Urothelium cell line (cell line): ENCODE measurements around the gene ABCC2.
"Not testable (repeated sequence)": the region's sequence is repeated elsewhere in the genome, so short reads cannot be mapped to it uniquely, and the experiment has no call there.

Experiments
- DNase-seq: peaks from one replicate; pipeline ENCODE4 v3.0.0; 2011; ENCODE audit warnings: low spot score, mixed read lengths
- FAIRE-seq: peaks from 2 replicates; lab custom pipeline; 2011; peaks lifted over from hg19 to GRCh38; lab: Jason Lieb, UNC

The ABCC2 gene

DNA sequence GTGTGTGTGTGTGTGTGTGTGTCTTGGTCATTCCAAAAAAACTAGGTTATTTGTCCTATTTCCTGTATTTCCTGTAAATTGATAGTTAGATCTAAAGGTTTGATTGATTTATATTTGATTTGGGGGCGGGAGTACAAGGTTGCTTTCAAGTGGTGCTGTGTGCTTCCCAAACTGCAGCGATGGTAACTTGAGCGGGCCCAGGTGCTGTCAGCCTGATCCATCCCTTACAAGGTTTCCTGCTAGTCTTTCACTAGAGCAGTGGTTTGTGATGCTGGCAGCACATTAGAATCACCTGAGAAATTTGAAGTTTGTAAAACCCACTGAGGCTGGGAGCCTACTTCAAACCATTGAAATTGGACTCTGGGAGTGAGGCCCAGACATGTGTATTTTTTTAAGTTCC lies 23.7 kb downstream of the ABCC2 start:
- DNase-seq (no peak), FAIRE-seq (no peak)

DNA sequence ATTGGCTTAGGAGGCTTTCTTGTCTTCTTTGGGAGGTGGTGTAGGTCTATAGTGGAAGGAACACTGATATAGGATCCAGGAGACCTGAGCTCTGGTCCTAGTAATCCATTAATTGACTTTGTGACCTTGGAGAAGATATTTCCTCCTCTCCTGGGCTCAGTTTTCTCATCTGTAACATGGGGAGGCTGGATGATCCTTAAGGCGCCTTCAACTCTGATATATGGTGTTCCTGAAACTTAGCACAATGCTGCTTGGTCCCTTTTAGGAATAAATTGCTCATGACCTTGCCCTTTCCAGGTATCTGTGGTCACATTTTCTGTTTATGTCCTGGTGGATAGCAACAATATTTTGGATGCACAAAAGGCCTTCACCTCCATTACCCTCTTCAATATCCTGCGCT lies 25.3 kb downstream of the ABCC2 start:
- DNase-seq = no peak
- no peak for FAIRE-seq

DNA sequence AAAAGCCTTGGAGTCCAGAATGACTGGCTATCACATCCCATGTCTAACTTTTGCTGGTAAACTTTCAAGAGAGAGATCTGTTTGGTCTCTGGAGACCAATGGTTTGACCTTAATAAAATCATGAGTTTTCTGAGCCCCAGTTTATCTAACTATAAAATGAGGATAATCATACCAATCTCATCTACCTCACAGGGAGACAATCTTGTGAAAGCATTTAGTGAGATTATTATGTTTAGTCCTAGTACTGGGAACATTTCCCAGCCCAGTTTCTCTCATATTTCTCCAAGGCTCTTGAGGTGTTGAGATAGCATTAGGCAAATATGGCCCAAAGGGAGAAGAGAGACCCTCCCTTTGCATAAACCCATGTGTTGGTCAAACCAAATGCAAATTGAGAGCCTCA lies 25.8 kb downstream of the ABCC2 start:
- no peak for DNase-seq
- FAIRE-seq = no peak

DNA sequence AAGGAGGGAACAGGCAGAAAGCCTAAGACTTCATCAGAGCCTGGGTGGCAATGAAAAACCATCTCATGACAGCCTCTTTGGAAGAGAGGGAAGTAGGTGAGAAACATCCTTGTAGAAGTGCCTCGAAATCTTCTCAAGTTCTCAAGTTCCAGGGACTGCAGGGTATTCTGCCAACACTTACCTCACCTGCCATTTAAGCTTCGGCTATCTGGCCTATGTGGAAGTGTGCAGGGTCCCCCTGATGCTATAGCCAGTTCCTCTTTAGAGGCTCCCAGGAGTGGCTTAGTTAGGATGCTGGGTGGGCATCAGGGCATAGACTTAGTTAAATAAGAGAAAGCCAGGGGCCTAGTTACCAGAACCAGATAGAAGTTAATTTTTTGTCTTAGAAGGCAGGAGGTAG lies 27.0 kb downstream of the ABCC2 start:
- no peak for FAIRE-seq
- no peak for DNase-seq

DNA sequence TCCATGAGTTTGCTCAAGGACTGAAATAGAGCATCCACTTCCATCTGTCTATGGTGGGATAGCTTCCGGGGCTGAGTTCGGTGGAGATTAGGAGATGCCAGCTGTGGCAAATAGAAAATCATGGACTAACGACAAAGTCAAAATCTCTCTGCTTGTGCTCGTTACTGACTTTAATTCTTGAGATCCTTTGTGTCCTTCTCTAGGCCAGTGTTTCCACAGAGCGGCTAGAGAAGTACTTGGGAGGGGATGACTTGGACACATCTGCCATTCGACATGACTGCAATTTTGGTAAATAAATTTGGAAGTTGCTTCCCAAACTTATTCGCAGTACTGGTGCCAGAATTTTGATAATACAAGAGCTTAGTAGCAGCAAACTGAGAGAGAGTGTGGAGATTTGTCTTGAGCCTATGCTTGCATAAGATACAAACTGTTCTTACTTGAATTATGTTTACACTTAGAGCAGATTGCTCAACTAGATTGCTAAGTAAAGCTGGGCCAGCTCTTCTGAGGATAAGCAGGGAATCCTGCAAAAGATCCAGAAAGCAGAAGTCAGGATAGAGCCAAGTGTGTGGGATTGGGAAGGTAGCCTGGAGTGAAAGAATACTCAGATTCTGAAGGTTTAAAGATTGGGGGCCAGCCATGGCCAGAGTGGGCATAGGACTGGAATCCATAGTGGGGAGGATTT lies 27.6 kb downstream of the ABCC2 start:
- FAIRE-seq (no peak), DNase-seq (no peak)

DNA sequence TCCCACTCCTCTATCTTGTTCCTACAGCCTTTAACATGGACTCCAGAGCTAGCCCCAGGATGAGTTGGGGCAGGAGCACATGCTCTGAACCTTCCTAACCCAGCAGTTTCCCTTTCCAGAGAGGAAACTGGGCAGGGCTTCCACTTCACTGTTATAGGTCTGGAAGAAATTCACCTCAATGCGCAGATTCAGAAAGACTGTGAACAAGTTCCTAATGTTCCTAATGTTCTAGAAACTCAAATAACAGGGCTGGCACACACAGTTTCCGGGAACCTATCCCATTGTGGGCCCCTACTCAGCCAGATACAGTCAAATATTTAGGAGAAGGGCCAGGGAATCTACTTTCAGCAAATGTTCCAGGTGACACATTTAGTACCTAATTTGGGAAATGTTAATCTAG lies 29.7 kb downstream of the ABCC2 start:
- FAIRE-seq = no peak

DNA sequence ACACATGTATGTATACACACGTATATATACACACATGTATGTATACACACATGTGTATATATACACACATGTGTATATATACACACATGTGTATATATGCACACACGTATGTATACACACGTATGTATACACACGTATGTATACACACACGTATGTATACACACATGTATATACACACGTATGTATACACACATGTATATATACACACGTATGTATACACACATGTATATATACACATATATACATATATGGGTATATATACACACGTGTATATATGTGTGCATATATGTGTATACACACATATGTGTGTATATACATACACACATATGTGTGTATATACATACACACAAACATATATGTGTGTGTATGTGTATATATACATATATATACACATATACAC lies 31.7 kb downstream of the ABCC2 start:
- FAIRE-seq (peak; percentile 48), DNase-seq (no peak)

More for the DNA sequence above, 29.7 kb downstream of the ABCC2 start:
- DNase-seq = no peak

DNA sequence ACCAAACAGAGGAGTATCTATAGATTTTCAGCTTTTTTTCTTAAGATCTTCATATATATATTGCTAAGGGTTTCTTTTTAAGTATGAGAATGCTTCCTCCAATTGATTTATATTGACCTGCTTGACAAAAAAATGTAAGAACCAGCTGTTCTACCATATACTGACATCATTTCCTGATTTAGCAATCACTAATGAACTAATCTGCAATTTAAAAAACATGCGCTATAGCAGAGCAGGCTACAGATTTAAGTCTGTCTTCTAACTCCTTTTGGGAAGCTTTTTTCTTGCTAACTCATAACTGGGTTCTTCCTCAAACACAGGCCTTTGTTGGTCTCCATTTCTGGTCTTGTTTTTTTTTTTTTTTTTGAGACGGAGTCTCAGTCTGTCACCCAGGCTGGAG lies 33.2 kb downstream of the ABCC2 start:
- no peak for FAIRE-seq
- DNase-seq = no peak

DNA sequence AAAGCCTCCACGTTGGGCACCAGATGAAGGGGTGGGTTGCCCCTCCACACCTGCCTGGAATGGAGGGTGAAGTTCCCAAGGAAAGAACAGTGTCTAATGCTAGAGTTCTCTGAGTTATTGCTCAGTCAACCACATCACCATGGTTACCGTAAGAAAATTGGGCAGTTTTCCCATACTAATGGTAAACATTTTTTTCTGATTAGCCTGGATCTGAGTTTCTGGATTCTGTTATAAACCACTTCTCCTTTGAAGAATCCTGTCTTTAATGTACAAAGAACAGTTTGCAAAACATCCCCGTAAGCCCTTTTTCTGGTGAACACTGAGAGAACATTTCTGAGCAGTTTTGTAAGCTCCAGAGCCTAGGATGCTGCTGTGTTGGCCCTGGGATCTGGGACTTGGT lies 45.5 kb downstream of the ABCC2 start:
- FAIRE-seq = no peak
- DNase-seq = no peak

DNA sequence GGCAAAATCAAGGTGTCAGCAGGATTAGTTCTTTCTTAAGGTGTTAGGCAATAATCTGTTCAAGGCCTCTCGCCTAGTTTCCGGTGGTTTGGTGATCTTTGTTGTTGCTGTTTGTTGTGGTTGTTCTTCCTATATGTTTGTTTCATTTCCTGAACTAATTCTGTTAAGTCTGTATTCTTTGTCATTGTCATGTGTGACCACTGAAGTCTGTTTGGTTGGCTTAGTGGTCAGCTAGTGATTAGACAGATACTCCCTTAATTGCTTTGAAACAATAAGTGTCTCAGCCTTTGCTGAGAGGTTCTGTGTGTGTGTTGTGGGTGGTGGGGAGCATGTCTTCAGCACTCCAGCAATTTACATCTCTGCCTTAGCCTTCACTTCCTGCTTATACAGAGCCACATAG lies 46.0 kb downstream of the ABCC2 start:
- DNase-seq = no peak
- no peak for FAIRE-seq

DNA sequence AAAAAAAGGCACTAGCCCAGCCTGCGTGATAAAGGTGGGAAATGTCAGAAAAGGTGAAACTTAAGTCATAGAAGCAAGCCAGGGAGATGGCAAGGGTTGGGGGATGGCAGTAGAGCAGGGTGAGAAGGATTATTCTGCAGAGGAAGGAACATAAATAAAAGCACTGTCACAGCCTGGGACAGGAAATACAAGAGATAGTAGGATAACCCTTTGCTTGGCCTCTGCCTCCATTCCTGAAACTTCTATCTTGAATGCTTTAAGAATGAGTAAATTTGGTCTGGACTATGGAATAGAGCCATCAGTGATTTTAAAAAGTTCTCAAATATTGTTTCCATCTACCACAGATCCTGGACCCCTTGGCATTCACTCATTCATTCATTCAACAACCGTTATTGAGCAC lies 50.0 kb downstream of the ABCC2 start:
- DNase-seq = no peak
- FAIRE-seq = no peak

DNA sequence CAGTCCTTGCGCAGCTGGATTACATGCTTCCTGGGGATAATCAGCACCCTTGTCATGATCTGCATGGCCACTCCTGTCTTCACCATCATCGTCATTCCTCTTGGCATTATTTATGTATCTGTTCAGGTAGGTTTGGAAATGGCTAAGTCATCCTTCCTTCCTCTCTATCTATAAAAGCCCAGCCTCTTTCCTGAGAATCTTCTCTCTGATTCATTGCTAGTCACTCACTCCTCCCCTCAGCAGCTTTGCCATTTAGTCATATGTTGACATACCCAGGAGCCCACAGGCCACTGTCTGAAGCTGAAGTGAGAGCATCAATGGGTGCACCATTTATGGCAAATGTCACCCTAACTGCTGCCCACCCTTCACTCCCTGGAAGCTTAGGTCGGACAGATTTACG lies 52.0 kb downstream of the ABCC2 start:
- FAIRE-seq (no peak), DNase-seq (peak; percentile 33)

DNA sequence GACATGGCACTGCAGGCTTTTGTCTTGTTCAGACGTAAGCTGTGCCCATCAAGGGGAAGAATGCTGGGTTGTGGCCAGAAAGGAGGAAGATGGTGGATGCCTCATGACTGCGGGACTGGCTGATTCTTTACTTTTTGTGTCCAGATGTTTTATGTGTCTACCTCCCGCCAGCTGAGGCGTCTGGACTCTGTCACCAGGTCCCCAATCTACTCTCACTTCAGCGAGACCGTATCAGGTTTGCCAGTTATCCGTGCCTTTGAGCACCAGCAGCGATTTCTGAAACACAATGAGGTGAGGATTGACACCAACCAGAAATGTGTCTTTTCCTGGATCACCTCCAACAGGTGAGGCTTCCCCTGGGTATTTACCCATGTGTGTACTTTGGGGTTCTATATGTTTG lies 53.5 kb downstream of the ABCC2 start:
- DNase-seq (no peak), FAIRE-seq (no peak)

DNA sequence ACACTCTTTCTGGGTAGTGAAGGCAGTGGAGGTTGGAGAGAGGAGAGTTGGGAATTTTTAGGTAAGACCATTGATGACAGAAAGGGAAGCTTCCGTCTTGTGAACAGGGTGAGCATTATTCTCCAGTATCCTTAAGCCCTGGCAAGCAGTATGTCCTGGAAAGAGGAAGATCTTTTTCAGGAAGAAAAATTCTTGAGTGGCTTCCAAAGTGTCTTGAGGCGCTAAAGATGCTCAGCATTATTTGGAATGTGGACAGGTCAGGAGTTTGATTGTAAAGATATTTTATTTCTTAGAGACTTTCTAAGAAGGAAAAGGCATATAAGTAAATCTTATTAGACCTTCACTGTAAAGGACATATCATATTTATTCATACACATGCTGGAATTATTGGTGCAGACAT lies 54.3 kb downstream of the ABCC2 start:
- FAIRE-seq = no peak

DNA sequence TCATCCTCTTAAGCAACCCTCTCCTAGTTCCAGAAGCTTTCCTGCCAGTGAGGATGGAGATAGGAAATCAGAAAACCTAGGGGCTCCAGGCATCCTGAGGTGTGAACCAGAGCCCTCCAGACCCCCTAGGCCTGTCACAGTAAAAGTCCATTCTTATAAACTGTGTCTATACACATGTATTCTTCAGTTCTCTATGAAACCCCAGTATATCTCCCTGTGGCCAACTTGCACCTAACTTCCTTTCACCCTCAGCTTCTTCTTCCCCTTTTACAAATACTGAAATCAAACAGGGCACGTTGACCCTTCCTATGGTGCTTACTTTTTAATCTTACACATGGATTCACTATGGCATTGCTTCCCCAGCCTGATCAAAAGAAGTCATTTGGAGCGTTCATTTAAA lies 58.4 kb downstream of the ABCC2 start:
- not testable (repeated sequence) for FAIRE-seq, DNase-seq

More for the DNA sequence above, 54.3 kb downstream of the ABCC2 start:
- no peak for DNase-seq

DNA sequence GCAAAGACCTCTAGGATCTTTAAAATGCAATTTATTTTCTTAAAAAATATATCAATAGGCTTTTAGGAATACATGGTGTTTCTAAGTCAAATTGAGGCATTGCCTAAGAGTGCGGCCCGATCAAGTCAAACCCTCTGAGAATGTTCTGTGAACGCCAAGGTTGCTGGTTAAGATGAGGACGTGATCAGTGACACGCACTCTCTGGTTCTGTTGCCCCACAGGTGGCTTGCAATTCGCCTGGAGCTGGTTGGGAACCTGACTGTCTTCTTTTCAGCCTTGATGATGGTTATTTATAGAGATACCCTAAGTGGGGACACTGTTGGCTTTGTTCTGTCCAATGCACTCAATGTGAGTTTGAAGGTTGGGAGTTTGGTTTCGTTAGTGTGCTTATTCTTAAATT lies 59.3 kb downstream of the ABCC2 start:
- no peak for DNase-seq
- no peak for FAIRE-seq

DNA sequence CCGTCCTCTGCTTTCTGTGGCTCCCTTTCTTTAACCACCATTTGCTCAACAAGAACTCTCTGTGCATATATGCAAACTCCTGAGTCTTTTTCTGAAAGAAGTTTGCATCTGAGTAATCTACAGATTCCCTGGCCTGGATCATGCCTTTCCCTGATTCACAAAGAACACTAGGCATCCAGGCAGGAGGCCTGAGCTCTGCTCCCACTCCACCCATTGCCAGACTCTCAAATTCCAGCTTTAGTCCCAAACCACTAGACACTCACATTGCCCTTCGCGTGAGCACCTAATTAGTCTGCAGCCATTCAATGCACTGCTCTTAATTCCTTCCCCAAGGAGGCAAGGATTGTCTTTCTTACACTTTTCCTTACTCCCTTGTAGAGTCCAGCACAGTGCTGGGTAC lies 60.9 kb downstream of the ABCC2 start:
- no peak for FAIRE-seq
- DNase-seq = no peak

DNA sequence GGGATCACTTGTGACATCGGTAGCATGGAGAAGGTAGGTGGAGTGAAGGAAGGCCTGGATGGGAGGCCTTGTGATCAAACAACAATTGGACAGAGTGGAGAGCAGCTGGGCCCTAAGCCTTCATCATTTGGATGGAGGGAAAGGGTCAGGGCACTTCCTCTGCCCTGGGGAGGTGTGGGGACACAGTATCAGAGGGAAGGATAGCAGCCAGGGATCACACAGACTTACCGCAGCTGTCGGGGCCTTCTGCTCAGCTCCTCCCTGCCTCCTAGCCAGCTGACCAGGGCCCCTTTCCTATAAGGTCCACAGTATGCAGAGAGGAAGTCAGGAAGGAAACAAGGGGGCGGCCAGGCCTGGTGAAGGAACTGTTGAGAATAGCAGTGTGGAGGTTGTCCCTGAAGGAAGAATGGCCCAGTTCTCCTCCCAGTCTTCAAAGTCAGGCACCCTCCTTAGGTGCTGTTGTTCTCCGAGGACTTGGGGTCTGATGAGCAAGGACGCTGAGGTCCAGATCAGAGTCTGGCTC lies 62.1 kb downstream of the ABCC2 start:
- FAIRE-seq = no peak

DNA sequence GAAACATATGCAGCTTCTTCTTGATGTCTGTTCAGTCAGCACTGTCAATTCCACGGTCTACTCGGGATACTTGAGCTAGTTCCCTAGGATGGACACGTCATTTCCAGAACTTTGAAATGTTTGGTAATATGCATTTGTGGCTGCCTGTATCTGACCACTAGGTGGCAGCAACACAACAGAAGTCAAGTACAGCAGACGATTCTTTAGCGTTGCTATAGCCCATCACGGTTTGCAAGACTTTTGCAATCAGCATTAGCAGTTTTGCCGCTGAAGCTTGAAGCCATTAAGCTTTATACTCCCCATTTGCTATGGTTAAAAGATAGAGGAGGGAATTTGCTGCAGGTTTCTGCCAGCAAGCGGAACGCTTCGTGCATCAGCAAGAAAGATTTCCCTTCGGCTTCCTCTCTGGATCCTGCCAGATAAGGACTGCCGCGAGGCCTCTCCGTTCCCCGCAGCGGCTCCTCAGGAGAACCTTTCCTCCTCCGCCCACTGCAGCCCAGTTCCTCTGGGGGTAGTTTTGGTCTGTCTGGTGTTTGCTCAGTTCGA lies 63.5 kb downstream of the ABCC2 start:
- peak; percentile 55 for FAIRE-seq
- peak; percentile 73 for DNase-seq

More for the DNA sequence above, 62.1 kb downstream of the ABCC2 start:
- no peak for DNase-seq

DNA sequence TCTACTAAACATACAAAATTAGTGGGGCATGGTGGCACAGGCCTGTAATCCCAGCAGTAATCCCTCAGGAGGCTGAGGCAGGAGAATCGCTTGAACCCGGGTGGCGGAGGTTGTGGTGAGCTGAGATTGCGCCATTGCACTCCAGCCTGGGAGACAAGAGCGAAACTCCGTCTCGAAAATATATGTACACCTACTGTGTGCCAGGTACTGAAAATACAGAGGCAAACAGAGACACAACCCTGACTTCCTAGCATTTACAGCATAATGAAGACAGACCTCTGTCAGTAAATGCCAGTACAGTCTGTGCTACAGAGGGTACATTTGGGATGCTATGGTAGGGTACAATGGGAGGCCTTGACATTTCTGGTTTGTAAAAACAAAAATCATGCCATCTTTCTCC lies 66.6 kb downstream of the ABCC2 start:
- no peak for DNase-seq
- FAIRE-seq = no peak

DNA sequence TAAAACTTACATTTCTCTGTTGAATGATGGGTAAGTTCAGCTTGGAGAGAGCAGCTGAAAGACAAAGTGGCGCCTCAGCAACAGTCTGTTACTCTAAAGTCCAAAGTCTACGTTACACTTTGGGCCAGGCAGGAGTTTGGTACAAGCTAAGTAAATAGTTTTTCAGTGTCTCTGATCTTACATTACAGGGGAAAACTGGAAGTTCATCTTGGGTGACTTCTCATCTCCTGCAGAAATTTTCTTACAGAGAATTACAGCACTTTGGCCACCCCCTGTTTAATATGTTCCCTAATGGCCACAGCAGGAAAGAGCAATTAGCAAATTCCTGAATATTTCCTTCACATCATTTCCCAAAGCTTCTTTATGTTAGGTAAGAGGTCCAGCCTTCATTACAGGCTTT lies 67.1 kb downstream of the ABCC2 start:
- FAIRE-seq = no peak
- DNase-seq = no peak

DNA sequence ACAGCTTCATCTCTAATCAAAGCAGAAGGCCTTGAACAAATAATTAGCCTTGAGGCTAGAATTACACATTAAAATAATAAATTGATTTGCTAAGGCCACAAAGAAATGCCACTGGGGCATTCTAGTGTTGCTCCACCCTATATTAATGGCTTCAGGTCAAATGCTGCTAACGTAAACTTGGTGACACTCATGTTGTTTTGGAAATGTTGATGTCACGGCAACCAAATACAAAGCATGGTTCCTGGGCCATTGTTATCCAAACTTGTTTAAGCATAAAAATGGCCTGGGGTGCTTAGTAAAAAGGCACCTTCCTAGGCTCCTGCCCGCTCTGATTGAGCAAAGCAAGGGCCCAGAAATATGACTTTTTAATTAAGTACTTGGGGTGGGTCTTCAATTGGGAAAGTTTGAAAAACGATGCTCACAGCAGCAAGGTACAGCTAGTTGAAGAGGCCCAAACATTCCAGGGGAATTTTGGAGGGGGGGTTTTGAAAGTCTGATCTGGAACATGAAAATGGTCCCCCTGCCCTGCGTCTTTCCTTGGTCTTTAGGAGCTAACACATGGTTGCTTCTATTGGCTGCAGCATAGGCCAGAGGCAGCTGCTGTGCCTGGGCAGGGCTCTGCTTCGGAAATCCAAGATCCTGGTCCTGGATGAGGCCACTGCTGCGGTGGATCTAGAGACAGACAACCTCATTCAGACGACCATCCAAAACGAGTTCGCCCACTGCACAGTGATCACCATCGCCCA lies 67.8 kb downstream of the ABCC2 start:
- FAIRE-seq (no peak), DNase-seq (no peak)
